MM.1S (cell line): ENCODE data around the gene PLOD3.

Source experiments
- DNase-seq: peaks from one replicate; pipeline ENCODE4 v3.0.0-alpha.2; 2015
- H2AFZ ChIP-seq: fragments of 300-600 bp; sonication (generic); 2 replicates; pipeline ENCODE4 v1.6.0; 2016; ENCODE audit warnings: antibody characterized with exemption, low read length
- H3F3A ChIP-seq: fragments of 300-600 bp; sonication (generic); 2 replicates; pipeline ENCODE4 v1.6.1; 2016; ENCODE audit warnings: mild to moderate bottlenecking, antibody characterized with exemption, low read length, moderate library complexity, mixed read lengths; ENCODE audit not compliant: insufficient read depth
- H3K27ac ChIP-seq: fragments of 300-600 bp; sonication (generic); 2 replicates; pipeline ENCODE4 v1.5.1; 2016; ENCODE audit warnings: mild to moderate bottlenecking, low read length
- H3K27me3 ChIP-seq: fragments of 300-600 bp; sonication (generic); replicated peaks from 2 replicates; pipeline ENCODE4 v1.6.0; 2016; ENCODE audit warnings: low read length; ENCODE audit not compliant: insufficient read depth
- H3K36me3 ChIP-seq: fragments of 300-600 bp; sonication (generic); replicated peaks from 2 replicates; pipeline ENCODE4 v1.6.1; 2016; ENCODE audit warnings: mild to moderate bottlenecking, low read length, mixed read lengths; ENCODE audit not compliant: insufficient read depth
- H3K4me1 ChIP-seq: fragments of 300-600 bp; sonication (generic); 2 replicates; pipeline ENCODE4 v1.6.1; 2016; ENCODE audit warnings: low read length, mixed read lengths
- H3K4me2 ChIP-seq: fragments of 300-600 bp; sonication (generic); 2 replicates; pipeline ENCODE4 v1.6.0; 2016; ENCODE audit warnings: low read depth, low read length
- H3K4me3 ChIP-seq: fragments of 300-600 bp; sonication (generic); 2 replicates; pipeline ENCODE4 v1.5.1; 2016; ENCODE audit warnings: low read length, mixed read lengths
- H3K79me2 ChIP-seq: fragments of 300-600 bp; sonication (generic); 2 replicates; pipeline ENCODE4 v1.6.1; 2016; ENCODE audit warnings: mixed run types, low read length, mixed read lengths
- H3K9ac ChIP-seq: fragments of 300-600 bp; sonication (generic); 2 replicates; pipeline ENCODE4 v1.6.1; 2016; ENCODE audit warnings: low read length, mixed read lengths
- H3K9me2 ChIP-seq: fragments of 300-600 bp; sonication (generic); replicated peaks from 2 replicates; pipeline ENCODE4 v1.6.1; 2016; ENCODE audit warnings: mild to moderate bottlenecking, low read length, mixed read lengths; ENCODE audit not compliant: insufficient read depth
- H3K9me3 ChIP-seq: fragments of 300-600 bp; sonication (generic); replicated peaks from 2 replicates; pipeline ENCODE4 v1.6.1; 2016; ENCODE audit warnings: mild to moderate bottlenecking, low read length, mixed read lengths; ENCODE audit not compliant: insufficient read depth
- H4K20me1 ChIP-seq: fragments of 300-600 bp; sonication (generic); 2 replicates; pipeline ENCODE4 v1.6.1; 2016; ENCODE audit warnings: mild to moderate bottlenecking, low read length, moderate library complexity, mixed read lengths; ENCODE audit not compliant: insufficient read depth
- CTCF ChIP-seq: fragments of 300-600 bp; sonication (generic); IDR thresholded peaks from 2 replicates; pipeline ENCODE4 v1.5.1; 2016; ENCODE audit warnings: antibody characterized with exemption, low read length, mixed read lengths
- EZH2 ChIP-seq: fragments of 300-600 bp; sonication (generic); optimal IDR thresholded peaks from 2 replicates; pipeline ENCODE3; 2017; ENCODE audit warnings: low read depth, mild to moderate bottlenecking, antibody characterized with exemption, low read length, mixed read lengths
- EZH2phosphoT487 ChIP-seq: fragments of 300-600 bp; sonication (generic); IDR thresholded peaks from 2 replicates; pipeline ENCODE4 v1.6.1; 2018; ENCODE audit warnings: antibody characterized with exemption, low read length

Gene PLOD3

GRCh38 chr7:101233907-101234547 lies 16.6 kb upstream of the PLOD3 start:
- no peaks in the 10 kb centered on the region for H3K4me1 ChIP-seq
- no peak overlapping the region for H3K4me2 ChIP-seq
- no peak overlapping the region for H3K4me3 ChIP-seq
- no peaks in the 10 kb centered on the region for H3K27me3 ChIP-seq
- no peaks in the 10 kb centered on the region for H3F3A ChIP-seq
- no peaks in the 10 kb centered on the region for H3K36me3 ChIP-seq
- H2AFZ ChIP-seq: no peak overlapping the region
- no peaks in the 10 kb centered on the region for H3K79me2 ChIP-seq
- no peak for TF ChIP-seq EZH2
- no peak for TF ChIP-seq CTCF
- TF ChIP-seq EZH2phosphoT487: no peak
- H4K20me1 ChIP-seq: no peaks in the 10 kb centered on the region
- no peaks in the 10 kb centered on the region for H3K9me3 ChIP-seq
- no peak for DNase-seq
- no peak overlapping the region for H3K27ac ChIP-seq
- H3K9ac ChIP-seq: no peak overlapping the region
- no peaks in the 10 kb centered on the region for H3K9me2 ChIP-seq

GRCh38 chr7:101232141-101232850 lies 14.9 kb upstream of the PLOD3 start:
- Histone ChIP-seq H3K27me3 (no peaks in the 10 kb centered on the region), H3K9ac (no peak overlapping the region), H4K20me1 (no peaks in the 10 kb centered on the region), H3K4me1 (no peaks in the 10 kb centered on the region), H3F3A (no peaks in the 10 kb centered on the region), H2AFZ (no peak overlapping the region), H3K36me3 (no peaks in the 10 kb centered on the region), H3K4me2 (no peak overlapping the region), H3K27ac (no peak overlapping the region), H3K9me3 (no peaks in the 10 kb centered on the region), H3K79me2 (no peaks in the 10 kb centered on the region), H3K9me2 (no peaks in the 10 kb centered on the region), H3K4me3 (no peak overlapping the region)
- TF ChIP-seq EZH2phosphoT487 (no peak), CTCF (no peak), EZH2 (no peak)
- DNase-seq: no peak

GRCh38 chr7:101231644-101232043 lies 14.3 kb upstream of the PLOD3 start:
- Histone ChIP-seq H3K4me1 (no peaks in the 10 kb centered on the region), H3K4me2 (no peak overlapping the region), H3K9me3 (no peaks in the 10 kb centered on the region), H3K9ac (no peak overlapping the region), H3K36me3 (no peaks in the 10 kb centered on the region), H2AFZ (no peak overlapping the region), H3K9me2 (no peaks in the 10 kb centered on the region), H3F3A (no peaks in the 10 kb centered on the region), H4K20me1 (no peaks in the 10 kb centered on the region), H3K4me3 (no peak overlapping the region), H3K79me2 (no peaks in the 10 kb centered on the region), H3K27ac (no peak overlapping the region), H3K27me3 (no peaks in the 10 kb centered on the region)
- TF ChIP-seq EZH2 (no peak), CTCF (no peak), EZH2phosphoT487 (no peak)
- DNase-seq: no peak
